DLD1 (cell line): Measurements from ENCODE around the gene PCMTD2.
"Not testable (repeated sequence)": the region's sequence is repeated elsewhere in the genome, so short reads cannot be mapped to it uniquely, and the experiment has no call there.

Source experiments
- in situ Hi-C: cut with HindIII; loops from 2 replicates; pipeline ENCODE4 v1.10.0; 2017; ENCODE audit warnings: low sequenced_read_pairs

The PCMTD2 gene

GRCh38 chr20:64285579-64286446 is 30.3 kb downstream of the PCMTD2 start:
- in situ Hi-C loops = not testable (repeated sequence)

- in situ Hi-C loops = not testable (repeated sequence)
Measured at GRCh38 chr20:64286447-64287263, 31.1 kb downstream of the PCMTD2 start.

- in situ Hi-C loops = not testable (repeated sequence)
Measured at GRCh38 chr20:64287264-64287590, 31.7 kb downstream of the PCMTD2 start.

- in situ Hi-C loops = not testable (repeated sequence)
Measured at GRCh38 chr20:64292167-64292566, 36.6 kb downstream of the PCMTD2 start.

- in situ Hi-C loops = not testable (repeated sequence)
Measured at GRCh38 chr20:64303086-64303485, 47.5 kb downstream of the PCMTD2 start.

GRCh38 chr20:64313761-64314160 is 58.2 kb downstream of the PCMTD2 start:
- in situ Hi-C loops = not testable (repeated sequence)

GRCh38 chr20:64315381-64315780 is 59.8 kb downstream of the PCMTD2 start:
- in situ Hi-C loops = not testable (repeated sequence)

- in situ Hi-C loops = not testable (repeated sequence)
Measured at GRCh38 chr20:64315884-64316283, 60.3 kb downstream of the PCMTD2 start.

GRCh38 chr20:64316415-64317083 is 61.0 kb downstream of the PCMTD2 start:
- in situ Hi-C loops = not testable (repeated sequence)

GRCh38 chr20:64317331-64317730 is 61.8 kb downstream of the PCMTD2 start:
- in situ Hi-C loops = not testable (repeated sequence)

GRCh38 chr20:64318056-64318455 is 62.5 kb downstream of the PCMTD2 start:
- in situ Hi-C loops = not testable (repeated sequence)

- in situ Hi-C loops = not testable (repeated sequence)
Measured at GRCh38 chr20:64322031-64322789, 66.7 kb downstream of the PCMTD2 start.
